SJSA1 (cell line): ENCODE data around the gene SYT9. TPM values are rescaled to one million over a fixed set of nuclear protein-coding genes. Genes with fewer than 3 reads are reported as not detected.
"Not testable (repeated sequence)": the region's sequence is repeated elsewhere in the genome, so short reads cannot be mapped to it uniquely, and the experiment has no call there.

ENCODE experiments used
- DNase-seq, 2 experiments: peaks; one replicate each; pipeline ENCODE4 v3.0.0-alpha.2; 2015 to 2020; ENCODE audit warnings: low spot score in 2 of 2, low read depth in 1 of 2
- H3K27ac ChIP-seq: fragments of 250-450 bp; sonication (Bioruptor Pico); 2 replicates; pipeline ENCODE4 v1.5.1; 2020; ENCODE audit warnings: mild to moderate bottlenecking, moderate library complexity
- H3K27me3 ChIP-seq: fragments of 250-450 bp; sonication (Bioruptor Pico); replicated peaks from 2 replicates; pipeline ENCODE4 v1.5.1; 2020; ENCODE audit warnings: mild to moderate bottlenecking, moderate library complexity
- H3K36me3 ChIP-seq: fragments of 250-450 bp; sonication (Bioruptor Pico); 2 replicates; pipeline ENCODE4 v1.5.1; 2020; ENCODE audit warnings: mild to moderate bottlenecking
- H3K4me1 ChIP-seq: fragments of 250-450 bp; sonication (Bioruptor Pico); replicated peaks from 2 replicates; pipeline ENCODE4 v1.6.1; 2021; ENCODE audit warnings: mild to moderate bottlenecking
- H3K4me3 ChIP-seq: fragments of 250-450 bp; sonication (Bioruptor Pico); 2 replicates; pipeline ENCODE4 v1.5.1; 2020; ENCODE audit warnings: mild to moderate bottlenecking
- H3K9me3 ChIP-seq: fragments of 250-450 bp; sonication (Bioruptor Pico); replicated peaks from 2 replicates; pipeline ENCODE4 v1.5.1; 2020; ENCODE audit warnings: mild to moderate bottlenecking
- total RNA-seq: library from RNA; depleted of rRNA; stranded (reverse); fragments of >200 nt; shearing (Covaris generic); gene quantifications from 2 replicates; pipeline ENCODE4 v1.2.3, GENCODE V29; 2014; rRNA removed

SYT9 gene
- total RNA-seq, 1 experiment from 2014 or later = not detected

- Histone ChIP-seq H3K27me3 (no peaks in the 10 kb centered on the region), H3K36me3 (no peaks in the 10 kb centered on the region), H3K27ac (no peak overlapping the region), H3K4me1 (peaks cover 16% of the 10 kb centered on the region), H3K9me3 (no peaks in the 10 kb centered on the region), H3K4me3 (no peak overlapping the region)
- no peak for DNase-seq
These were observed 258.3 kb downstream of the SYT9 start for GRCh38 chr11:7509966-7510365.

- H3K36me3 ChIP-seq = no peaks in the 10 kb centered on the region
These were observed 259.7 kb downstream of the SYT9 start for GRCh38 chr11:7511401-7511800.

GRCh38 chr11:7512525-7513233 is 261.0 kb downstream of the SYT9 start:
- H3K27me3 ChIP-seq = no peaks in the 10 kb centered on the region
- H3K36me3 ChIP-seq = no peaks in the 10 kb centered on the region
- peaks cover 16% of the 10 kb centered on the region for H3K4me1 ChIP-seq
- peak in 1 of 2 experiments; percentile 56 for DNase-seq
- H3K4me3 ChIP-seq = peak overlapping the region; percentile 60
- H3K27ac ChIP-seq = peak overlapping the region; percentile 33; the same call in 1 of the 2 replicates
- H3K9me3 ChIP-seq = no peaks in the 10 kb centered on the region

More at GRCh38 chr11:7511401-7511800, 259.7 kb downstream of the SYT9 start:
- H3K27me3 ChIP-seq = no peaks in the 10 kb centered on the region
- DNase-seq = no peak
- H3K4me1 ChIP-seq = peaks cover 16% of the 10 kb centered on the region
- H3K27ac ChIP-seq = no peak overlapping the region
- no peaks in the 10 kb centered on the region for H3K9me3 ChIP-seq
- no peak overlapping the region for H3K4me3 ChIP-seq

- no peaks in the 10 kb centered on the region for H3K36me3 ChIP-seq
- peak; percentile 57 to 64 for DNase-seq
- peak within 1 kb of the TSS; percentile 60 for H3K4me3 ChIP-seq
- H3K27me3 ChIP-seq = no peaks in the 10 kb centered on the region
- H3K27ac ChIP-seq = peak within 1 kb of the TSS; percentile 33; the same call in 1 of the 2 replicates
- peaks cover 16% of the 10 kb centered on the region for H3K4me1 ChIP-seq
- no peaks in the 10 kb centered on the region for H3K9me3 ChIP-seq
These were observed 261.8 kb downstream of the SYT9 start, which contains the start of gene PPFIBP2 for GRCh38 chr11:7513234-7514098. Gene PPFIBP2, plus strand, starts transcription at chr11:7513999. Its CDS starts 35,477 bp downstream, at chr11:7549476.

DNA sequence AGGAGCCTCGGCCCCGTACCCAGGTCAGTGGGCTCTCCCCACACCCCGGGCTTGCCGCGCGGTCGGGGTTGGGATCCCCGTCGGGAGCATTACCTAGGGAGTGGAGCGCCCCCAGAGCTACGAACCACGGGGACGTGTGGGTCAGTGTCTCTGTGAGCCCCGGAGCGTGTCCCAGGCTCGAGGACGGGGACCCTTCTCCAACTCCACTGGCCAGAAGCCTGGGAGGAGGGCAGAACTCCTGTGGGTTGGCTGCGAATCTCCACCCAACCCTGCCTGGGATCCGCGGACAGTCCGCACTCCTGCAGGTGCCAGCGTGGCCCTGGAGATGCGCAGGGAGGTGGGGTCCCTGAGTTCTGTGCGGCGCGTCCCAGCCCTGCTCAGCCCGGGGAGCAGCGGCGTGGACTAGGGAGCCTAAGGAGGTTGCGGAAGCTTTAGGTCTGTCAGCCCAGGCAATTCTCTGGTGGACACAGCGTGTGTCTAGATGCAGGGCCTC is 262.4 kb downstream of the SYT9 start:
- H3K4me1 ChIP-seq = peaks cover 16% of the 10 kb centered on the region
- no peaks in the 10 kb centered on the region for H3K27me3 ChIP-seq
- no peak for DNase-seq
- no peak overlapping the region for H3K27ac ChIP-seq
- peak overlapping the region; percentile 60 for H3K4me3 ChIP-seq
- H3K9me3 ChIP-seq = no peaks in the 10 kb centered on the region
- no peaks in the 10 kb centered on the region for H3K36me3 ChIP-seq

DNA sequence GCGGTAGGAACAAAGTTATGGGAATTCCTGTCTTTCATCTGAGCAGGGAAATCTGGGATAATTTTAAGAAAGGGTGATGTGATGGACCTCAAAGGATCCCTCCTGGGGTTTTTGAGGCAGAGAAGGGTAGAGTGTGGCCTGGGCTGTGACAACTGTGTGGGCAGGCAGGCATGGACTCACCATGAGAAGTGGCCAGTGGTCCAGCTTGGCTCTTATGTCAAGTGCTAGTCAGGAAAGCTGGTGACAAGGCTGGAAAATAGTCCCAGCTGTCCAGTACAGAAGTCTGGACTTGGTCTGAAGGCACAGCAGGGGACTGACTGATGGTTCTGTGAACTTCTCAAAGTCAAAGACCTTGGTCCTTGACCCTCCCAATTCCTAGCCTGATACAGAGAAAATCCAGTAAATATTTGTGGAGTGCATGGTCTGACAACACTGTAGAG is 263.8 kb downstream of the SYT9 start:
- Histone ChIP-seq H3K27ac (no peak overlapping the region), H3K4me1 (peaks cover 16% of the 10 kb centered on the region), H3K4me3 (no peak overlapping the region), H3K27me3 (no peaks in the 10 kb centered on the region), H3K36me3 (no peaks in the 10 kb centered on the region), H3K9me3 (no peaks in the 10 kb centered on the region)
- DNase-seq = no peak

GRCh38 chr11:7516475-7516874 is 264.8 kb downstream of the SYT9 start:
- Histone ChIP-seq H3K27me3 (no peaks in the 10 kb centered on the region), H3K9me3 (no peaks in the 10 kb centered on the region), H3K36me3 (no peaks in the 10 kb centered on the region), H3K27ac (no peak overlapping the region), H3K4me3 (no peak overlapping the region), H3K4me1 (peaks cover 16% of the 10 kb centered on the region)
- no peak for DNase-seq

DNA sequence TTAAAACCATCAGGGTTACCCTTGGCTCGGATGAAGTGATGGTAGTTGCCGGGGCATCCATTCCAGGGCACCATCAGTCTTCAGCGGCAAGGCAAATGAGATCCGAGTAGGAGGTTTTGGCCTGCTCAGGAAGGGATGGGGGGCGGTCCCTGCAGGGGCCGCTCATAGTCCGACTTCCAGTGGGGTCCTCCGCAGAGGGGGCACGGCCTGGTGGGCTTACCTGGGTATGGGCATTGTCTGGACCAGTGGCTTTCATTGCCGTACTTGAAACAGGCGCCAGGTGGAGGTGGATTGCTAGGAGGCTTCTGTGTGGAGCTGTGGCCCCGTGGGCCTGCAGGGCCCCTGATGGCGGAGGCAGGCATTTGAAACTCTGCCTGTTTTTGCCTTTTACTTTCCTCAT is 266.0 kb downstream of the SYT9 start:
- H3K9me3 ChIP-seq, DNase-seq, H3K4me3 ChIP-seq, H3K27me3 ChIP-seq, H3K36me3 ChIP-seq, H3K27ac ChIP-seq: not testable (repeated sequence)
- H3K4me1 ChIP-seq = peaks cover 11% of the 10 kb centered on the region

Other genes with a start within 250 kb of the SYT9 start
- not detected in 2 replicates for gene ZNF214, start 231.6 kb upstream of the SYT9 start, total RNA-seq
- not detected in 2 replicates for gene NLRP14, start 231.4 kb upstream of the SYT9 start, total RNA-seq
- gene RBMXL2, start 162.9 kb upstream of the SYT9 start, total RNA-seq = not detected in 2 replicates
- gene OLFML1, start 233.6 kb downstream of the SYT9 start, total RNA-seq = 0.09 and 1.1 TPM in 2 replicates